Activated CD8-positive, alpha-beta memory T cell treated with anti-CD3 and anti-CD28 coated beads, Interleukin-2, amount 50 U/mL, for 4 hours (primary cell): ENCODE measurements around the gene COX4I1.
"Not testable (repeated sequence)": the region's sequence is repeated elsewhere in the genome, so short reads cannot be mapped to it uniquely, and the experiment has no call there.

ENCODE experiments used
- DNase-seq: peaks from one replicate; pipeline ENCODE4 v3.0.0-alpha.2; 2020

COX4I1 gene

DNA sequence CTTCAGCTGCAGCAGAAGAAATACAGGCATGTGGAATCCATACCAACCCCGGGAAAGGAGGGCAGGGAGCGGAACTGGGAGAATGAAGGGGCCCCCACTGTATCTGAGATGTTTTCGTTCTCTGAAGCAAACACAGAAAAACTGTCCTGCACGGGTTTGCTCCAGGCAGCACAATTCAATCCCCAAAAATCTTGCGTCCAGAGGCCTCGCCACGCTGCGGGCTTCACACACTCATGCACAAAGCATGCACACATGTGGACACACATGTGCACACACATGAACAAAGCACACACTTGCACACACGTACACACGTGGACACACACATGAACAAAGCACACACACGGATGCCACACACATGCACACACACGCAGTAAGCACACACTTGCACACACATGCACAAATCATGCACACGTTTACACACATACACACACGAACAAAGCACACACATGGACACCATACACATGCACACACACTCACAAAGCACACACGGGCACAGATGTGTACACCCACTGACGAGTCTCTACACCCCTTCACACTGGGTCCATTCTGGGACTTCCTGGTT is 27.3 kb downstream of the COX4I1 start:
- no peak for DNase-seq

GRCh38 chr16:85828166-85828565 is 28.7 kb downstream of the COX4I1 start:
- no peak for DNase-seq

DNA sequence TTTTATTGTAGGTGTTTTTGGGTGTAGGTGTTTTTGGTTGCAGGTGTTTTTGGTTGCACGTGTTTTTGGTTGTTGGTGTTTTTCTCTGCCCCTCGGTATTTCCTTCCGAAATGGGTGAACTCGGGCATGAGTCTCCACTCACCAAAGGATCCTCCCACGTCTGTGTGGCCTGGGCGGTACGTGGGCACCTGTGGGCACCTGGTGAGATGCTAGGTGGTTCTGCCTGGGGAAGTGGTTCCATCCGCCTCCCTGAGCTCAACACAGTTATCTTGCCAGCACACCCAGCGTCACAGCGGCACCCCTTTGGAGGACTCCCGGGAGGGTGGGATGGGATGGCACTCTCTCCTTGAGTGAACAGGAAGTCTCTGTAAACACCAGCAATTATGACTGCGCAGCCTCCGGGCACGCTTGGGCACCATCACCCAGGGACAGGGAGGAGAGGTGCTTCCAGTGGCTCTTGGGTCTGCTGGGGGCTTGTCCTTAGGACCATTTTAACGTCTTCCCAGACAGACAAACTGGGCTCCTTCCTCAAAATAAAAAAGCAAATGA is 29.8 kb downstream of the COX4I1 start:
- DNase-seq = no peak

DNA sequence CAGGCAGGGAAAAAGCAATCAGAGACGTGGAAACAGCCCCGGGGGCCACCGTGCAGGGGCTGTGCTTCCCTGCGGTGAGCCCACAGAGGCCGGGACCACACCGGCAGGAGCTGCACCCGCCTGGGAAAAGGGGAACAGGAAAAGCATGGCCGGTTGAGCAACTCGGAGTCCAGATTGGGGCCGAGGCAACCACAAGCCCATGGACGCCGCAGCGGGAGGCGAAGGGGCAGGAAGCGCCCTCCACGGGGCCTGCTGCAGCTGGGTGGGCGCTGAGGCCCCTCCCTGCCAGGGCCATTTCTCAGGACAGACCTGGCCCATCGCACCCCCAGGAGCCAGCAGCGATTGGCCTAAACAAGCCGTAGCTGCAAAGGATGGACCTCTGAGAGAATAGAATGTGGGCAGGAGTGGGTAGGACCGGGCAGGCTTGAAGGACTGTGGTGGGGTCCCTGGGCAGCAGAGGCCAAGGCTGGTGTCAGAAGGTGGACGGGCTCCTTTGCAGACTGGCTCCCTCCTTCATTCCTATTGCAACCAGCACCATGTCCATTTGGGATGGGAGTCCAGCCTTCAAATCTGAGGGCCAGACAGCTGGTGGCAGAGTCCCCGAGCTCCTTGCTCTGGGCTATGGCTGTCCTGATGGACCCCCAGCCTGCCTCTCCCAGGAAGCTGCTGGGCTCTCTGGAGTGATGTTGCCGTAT is 30.4 kb downstream of the COX4I1 start:
- DNase-seq = no peak

GRCh38 chr16:85830821-85831220 is 31.3 kb downstream of the COX4I1 start:
- no peak for DNase-seq

DNA sequence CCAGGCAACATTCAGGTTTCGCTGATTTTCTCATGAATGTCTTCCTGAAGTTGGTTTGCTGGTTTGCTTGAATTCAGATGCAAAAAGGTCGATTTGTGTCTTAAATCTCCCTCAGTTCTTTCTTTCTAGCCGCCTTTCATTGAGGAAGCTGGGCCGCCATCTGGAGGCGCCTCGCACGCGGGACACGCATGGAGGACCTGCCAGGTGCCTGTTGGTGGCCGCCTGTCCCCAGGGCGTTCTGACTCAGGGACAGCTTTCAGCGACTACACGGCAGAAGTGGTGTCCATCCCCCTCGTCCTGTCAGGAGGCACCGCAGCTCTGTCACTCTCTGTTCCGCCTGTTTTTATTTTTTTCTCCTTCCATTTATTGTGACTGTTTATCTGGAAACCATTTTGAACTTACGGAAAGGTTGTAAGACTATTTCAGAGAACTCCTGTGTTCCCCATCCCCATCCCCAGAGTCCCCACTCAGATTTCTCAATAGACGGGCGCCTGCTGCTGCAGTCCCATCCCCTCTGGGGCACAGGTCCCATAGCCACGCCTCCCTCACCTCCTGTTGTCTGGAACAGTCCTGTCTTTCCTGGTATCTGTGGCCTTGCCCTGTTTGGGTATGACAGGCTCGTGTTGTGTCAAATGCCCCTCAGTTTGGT is 33.2 kb downstream of the COX4I1 start:
- DNase-seq = no peak

GRCh38 chr16:85833219-85833920 is 33.9 kb downstream of the COX4I1 start:
- no peak for DNase-seq

DNA sequence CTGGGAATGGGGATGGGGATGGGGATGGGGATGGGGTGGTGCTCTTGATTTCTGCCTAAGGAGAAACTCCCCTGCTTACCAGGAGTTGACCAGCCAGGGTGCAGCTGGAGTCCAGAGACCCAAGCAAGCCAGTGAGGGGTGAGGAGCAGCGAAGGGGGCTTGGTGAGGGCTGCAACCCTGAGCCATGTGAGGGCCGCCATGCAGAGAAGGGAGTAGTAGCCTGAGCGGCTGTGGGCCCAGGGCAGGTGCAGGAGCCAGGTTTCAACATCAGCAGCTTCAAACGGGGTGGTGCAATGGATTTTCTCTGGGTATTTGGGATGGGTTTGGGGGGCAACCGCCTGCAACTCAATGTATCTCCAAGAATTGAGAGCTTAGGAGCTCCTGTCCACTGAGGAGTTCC is 35.2 kb downstream of the COX4I1 start:
- no peak for DNase-seq

- no peak for DNase-seq
These were observed 35.8 kb downstream of the COX4I1 start for GRCh38 chr16:85835227-85835751.

DNA sequence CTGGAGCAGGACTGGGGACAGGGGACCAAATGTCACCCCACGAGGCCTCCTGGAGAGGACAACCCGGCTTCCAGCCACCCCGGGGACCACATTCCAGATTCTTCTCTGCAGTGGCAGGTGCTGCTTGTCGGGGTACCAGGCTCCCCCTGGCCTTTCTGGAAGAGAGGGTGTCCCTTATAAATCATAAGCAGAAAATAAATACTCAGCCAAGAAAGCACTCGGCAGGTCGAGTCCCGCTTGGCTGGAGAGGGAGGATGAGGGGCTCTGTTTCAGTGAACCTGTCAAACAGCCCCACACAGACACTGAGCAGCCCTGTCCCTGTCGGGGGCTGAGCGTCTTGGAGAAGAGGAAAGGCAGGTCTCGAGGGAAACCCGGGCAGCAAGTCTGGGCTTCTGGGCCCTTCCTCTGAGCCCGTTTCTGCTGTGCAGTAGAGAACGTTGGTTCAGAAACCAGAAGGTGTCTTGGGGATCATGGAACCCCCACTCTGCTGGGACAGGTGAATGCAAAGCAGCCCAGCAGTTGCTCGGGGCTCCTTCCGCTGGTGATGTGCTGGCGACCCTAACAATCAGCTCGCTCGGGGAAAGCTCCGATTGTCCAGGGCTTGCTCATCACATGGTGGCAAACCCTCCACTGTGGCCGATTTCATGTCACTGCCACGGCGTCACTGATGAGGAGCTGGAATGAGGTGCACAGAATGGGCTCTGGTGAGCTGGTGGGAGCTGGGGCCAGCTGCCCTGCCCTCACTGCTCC is 36.6 kb downstream of the COX4I1 start:
- DNase-seq = no peak

- no peak for DNase-seq
These were observed 37.4 kb downstream of the COX4I1 start for GRCh38 chr16:85836706-85837582.

GRCh38 chr16:85837654-85838053 is 38.2 kb downstream of the COX4I1 start:
- DNase-seq = not testable (repeated sequence)

DNA sequence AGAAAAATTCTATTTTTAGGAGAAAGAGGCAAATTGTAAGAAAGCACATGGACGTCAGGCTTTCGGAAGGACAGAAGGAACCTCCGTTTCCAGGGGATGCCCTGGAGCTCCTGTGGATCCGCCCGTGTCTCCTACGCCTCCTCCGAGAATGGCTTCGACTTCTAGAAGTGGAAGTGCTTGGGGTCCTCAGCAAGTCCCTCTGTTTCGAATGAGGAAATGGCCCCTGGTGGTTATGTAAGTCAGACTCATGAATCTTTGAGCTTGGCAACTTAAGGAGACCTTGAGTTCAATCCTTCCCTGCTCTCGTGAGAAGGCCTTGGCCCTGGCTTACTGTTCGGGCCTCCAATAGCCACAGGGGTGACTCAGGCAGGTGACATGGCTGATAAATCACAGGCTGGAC is 38.9 kb downstream of the COX4I1 start:
- DNase-seq = no peak

DNA sequence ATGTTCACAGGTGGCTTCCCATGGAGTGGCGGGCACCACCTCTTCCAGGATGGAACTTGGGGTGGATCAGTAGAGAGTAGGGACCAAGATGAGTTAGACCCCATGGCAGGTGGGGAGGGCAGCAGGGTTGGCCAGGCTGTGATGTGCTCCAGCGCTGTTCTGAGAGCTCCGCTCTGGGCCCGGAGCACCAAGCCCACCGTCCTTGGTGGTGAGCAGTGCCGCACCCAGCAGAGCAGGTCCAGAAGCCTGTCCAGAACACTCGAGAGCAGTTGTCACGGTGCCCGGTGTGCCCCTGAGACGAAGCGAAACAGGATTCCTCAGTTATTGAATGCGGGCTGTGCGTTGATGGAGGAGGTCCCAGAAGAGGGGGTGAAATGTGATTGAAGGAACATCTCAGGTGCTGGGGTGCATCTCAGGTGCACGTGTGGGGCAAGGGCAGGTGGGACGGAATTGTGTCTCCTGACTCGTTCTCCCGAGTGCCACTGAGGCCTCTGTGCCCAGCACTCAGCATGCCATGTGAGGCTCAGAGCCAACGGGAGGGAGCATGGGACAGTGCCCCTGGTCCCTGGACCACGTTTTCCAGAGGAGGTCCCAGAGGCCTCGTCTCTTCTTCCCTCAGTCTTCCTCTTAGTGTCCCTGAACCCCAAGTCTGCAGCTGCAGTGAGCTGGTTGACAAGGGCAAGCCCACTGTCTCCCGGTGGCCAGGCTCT is 39.5 kb downstream of the COX4I1 start:
- DNase-seq = no peak

- DNase-seq = no peak
These were observed 40.3 kb downstream of the COX4I1 start for GRCh38 chr16:85839681-85840240.

DNA sequence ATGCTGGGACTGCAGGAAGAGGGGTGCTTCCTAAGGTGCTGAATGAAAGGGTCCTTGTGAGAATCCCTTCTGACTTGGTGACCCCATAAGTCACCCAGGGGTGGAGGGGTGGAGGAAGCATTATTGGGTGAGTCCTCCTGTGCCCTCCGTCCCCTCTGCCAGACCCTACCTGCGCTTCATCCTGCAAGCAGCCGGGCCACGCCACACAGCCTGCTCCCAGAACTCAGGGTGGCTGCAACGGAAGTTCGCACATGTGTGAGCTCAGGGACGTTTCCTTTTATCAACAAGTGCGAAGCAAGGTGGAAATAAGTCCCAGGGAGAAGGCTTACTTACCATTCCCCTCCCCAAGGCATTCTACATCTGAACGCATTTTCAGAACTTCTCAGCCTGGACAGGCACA is 40.9 kb downstream of the COX4I1 start:
- DNase-seq = no peak

- DNase-seq = no peak
These were observed 41.3 kb downstream of the COX4I1 start for GRCh38 chr16:85840801-85841200.

- DNase-seq = no peak
These were observed 42.9 kb downstream of the COX4I1 start for GRCh38 chr16:85842435-85842834.

DNA sequence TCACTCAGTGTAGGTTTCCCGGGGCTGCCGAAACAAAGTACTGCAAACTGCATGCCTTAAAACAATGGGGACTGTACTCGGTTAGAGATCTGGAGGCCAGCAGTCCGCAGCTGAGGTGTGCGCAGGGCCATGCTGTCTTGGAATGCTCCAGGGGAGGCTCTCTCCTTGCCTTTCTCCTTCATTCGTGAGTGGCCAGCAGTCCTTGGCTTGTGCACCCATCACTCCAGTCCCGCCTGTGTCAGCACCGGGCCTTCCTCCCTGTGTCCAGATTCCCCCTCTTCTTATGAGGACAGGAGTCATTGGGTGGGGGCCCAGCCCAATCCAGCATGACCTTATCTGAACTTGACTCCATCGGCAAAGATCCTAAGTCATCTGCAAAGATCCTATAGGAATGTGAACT is 43.4 kb downstream of the COX4I1 start:
- no peak for DNase-seq

DNA sequence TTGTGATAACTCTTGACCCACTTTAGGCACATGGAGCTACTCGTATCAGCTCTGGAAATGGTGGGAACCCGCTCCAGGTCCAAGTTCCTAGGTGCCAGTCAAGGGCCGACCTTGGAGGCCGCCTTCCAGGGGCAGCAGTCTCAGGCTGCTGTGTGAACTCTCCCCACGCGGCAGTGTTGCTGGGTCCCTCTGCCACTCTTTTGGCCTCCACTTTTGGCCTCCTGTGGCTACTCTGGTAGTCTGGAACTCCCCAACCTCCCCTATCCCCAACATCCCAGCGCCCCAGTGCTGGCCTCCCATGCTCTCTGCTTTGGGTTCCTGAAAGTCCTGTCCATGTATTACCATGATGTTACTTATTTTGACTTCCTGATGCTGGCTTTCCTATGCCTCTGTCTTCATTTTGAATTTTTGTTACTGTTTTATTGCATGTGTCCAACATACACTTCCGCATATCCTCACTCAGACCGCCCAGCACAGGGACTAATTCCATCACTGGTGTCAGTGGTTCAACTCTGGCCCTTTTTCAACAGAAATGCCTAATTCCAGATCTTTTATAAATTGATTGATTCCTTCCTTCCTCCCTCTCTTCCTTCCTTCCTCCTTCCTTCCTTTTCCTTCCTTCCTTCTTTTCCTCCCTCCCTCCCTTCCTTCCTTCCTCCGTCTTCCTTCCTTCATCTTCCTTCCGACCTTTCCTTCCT is 44.1 kb downstream of the COX4I1 start:
- no peak for DNase-seq
